Measurements from ENCODE around the gene OTOGL.

GRCh38 chr12:80212938-80213645 lies 113.8 kb downstream of the OTOGL start:
- TF ChIP-seq POU6F1 (CRISPR knock-in tag; IDR thresholded peaks at IDR 0.05; ENCODE audit: borderline replicate concordance, low read depth) (no peak), TOX (CRISPR knock-in tag; IDR thresholded peaks at IDR 0.05; ENCODE audit: borderline replicate concordance) (no peak), PATZ1 (CRISPR knock-in tag; IDR thresholded peaks at IDR 0.05; ENCODE audit: borderline replicate concordance) (no peak), ARNTL (CRISPR knock-in tag; IDR thresholded peaks at IDR 0.05; ENCODE audit: borderline replicate concordance, low read depth) (no peak), RARB (CRISPR knock-in tag; IDR thresholded peaks at IDR 0.05) (no peak), TCF4 (CRISPR knock-in tag; IDR thresholded peaks at IDR 0.05; ENCODE audit: borderline replicate concordance) (no peak), PPARA (CRISPR knock-in tag; IDR thresholded peaks at IDR 0.05; ENCODE audit: borderline replicate concordance) (no peak), ZNF565 (CRISPR knock-in tag; conservative IDR thresholded peaks at IDR 0.05; ENCODE audit: low read depth) (no peak), ZFP3 (CRISPR knock-in tag; IDR thresholded peaks at IDR 0.05) (no peak), ZFP30 (CRISPR knock-in tag; IDR thresholded peaks at IDR 0.05) (no peak), CREB5 (CRISPR knock-in tag; IDR thresholded peaks at IDR 0.05; ENCODE audit: low read depth) (no peak), ZNF8 (CRISPR knock-in tag; IDR thresholded peaks at IDR 0.05) (no peak)
